Astrocyte (in vitro differentiated cells and primary cell): ENCODE results near the gene LAIR2. TPM values are rescaled to one million over a fixed set of nuclear protein-coding genes. Genes with fewer than 3 reads are reported as not detected.

Experiments
- DNase-seq: peaks from one replicate; pipeline ENCODE4 v3.0.0-alpha.2; 2010; ENCODE audit warnings: low read depth
- FAIRE-seq: peaks from 2 replicates; lab custom pipeline; 2011; peaks lifted over from hg19 to GRCh38; lab: Jason Lieb, UNC
- H2AFZ ChIP-seq: 2 replicates; pipeline ENCODE4 v1.6.0; 2012; ENCODE audit warnings: low read depth, low read length, inconsistent platforms
- H3K27ac ChIP-seq: 2 replicates; pipeline ENCODE4 v1.5.1; 2011; ENCODE audit warnings: low read depth, low read length, inconsistent platforms
- H3K27me3 ChIP-seq: 2 replicates; pipeline ENCODE4 v1.6.0; 2011; ENCODE audit warnings: low read length, inconsistent platforms; ENCODE audit not compliant: insufficient read depth
- H3K36me3 ChIP-seq: 2 replicates; pipeline ENCODE4 v1.5.1; 2011; ENCODE audit warnings: low read length, inconsistent platforms; ENCODE audit not compliant: insufficient read depth
- H3K4me1 ChIP-seq: 2 replicates; pipeline ENCODE4 v1.5.1; 2011; ENCODE audit warnings: low read length, inconsistent platforms; ENCODE audit not compliant: insufficient read depth
- H3K4me2 ChIP-seq: 2 replicates; pipeline ENCODE4 v1.6.0; 2012; ENCODE audit warnings: low read length, inconsistent platforms
- H3K4me3 ChIP-seq: 2 replicates; pipeline ENCODE4 v1.5.1; 2011; ENCODE audit warnings: low read depth, mild to moderate bottlenecking, low read length, inconsistent platforms; ENCODE audit not compliant: insufficient read depth
- H3K79me2 ChIP-seq: 2 replicates; pipeline ENCODE4 v1.6.0; 2012; ENCODE audit warnings: mild to moderate bottlenecking, low read length, inconsistent platforms; ENCODE audit not compliant: insufficient read depth
- H3K9ac ChIP-seq: 2 replicates; pipeline ENCODE4 v1.6.0; 2012; ENCODE audit warnings: mild to moderate bottlenecking, low read length, inconsistent platforms
- H3K9me3 ChIP-seq: 2 replicates; pipeline ENCODE4 v1.5.1; 2012; ENCODE audit warnings: low read depth, mild to moderate bottlenecking, low read length, inconsistent platforms; ENCODE audit not compliant: insufficient read depth
- H4K20me1 ChIP-seq: 2 replicates; pipeline ENCODE4 v1.6.0; 2012; ENCODE audit warnings: low read length, inconsistent platforms; ENCODE audit not compliant: insufficient read depth
- H3K27ac Mint-ChIP-seq: one replicate; pipeline ENCODE4 v1.8.0; 2021; ENCODE audit warnings: mild to moderate bottlenecking, mixed read lengths; ENCODE audit not compliant: unreplicated experiment
- H3K27me3 Mint-ChIP-seq: one replicate; pipeline ENCODE4 v1.8.0; 2021; ENCODE audit warnings: low read depth, mixed read lengths; ENCODE audit not compliant: unreplicated experiment
- H3K36me3 Mint-ChIP-seq: one replicate; pipeline ENCODE4 v1.8.0; 2021; ENCODE audit warnings: low read depth, mixed read lengths; ENCODE audit not compliant: unreplicated experiment
- H3K4me1 Mint-ChIP-seq: one replicate; pipeline ENCODE4 v1.8.0; 2021; ENCODE audit warnings: low read depth, mixed read lengths; ENCODE audit not compliant: unreplicated experiment
- H3K4me3 Mint-ChIP-seq: one replicate; pipeline ENCODE4 v1.8.0; 2021; ENCODE audit warnings: mild to moderate bottlenecking, moderate library complexity, mixed read lengths; ENCODE audit not compliant: unreplicated experiment
- H3K9me3 Mint-ChIP-seq: one replicate; pipeline ENCODE4 v1.8.0; 2021; ENCODE audit warnings: mild to moderate bottlenecking, mixed read lengths; ENCODE audit not compliant: unreplicated experiment
- CTCF ChIP-seq: IDR thresholded peaks from 2 replicates; pipeline ENCODE4 v1.5.1; 2011; ENCODE audit warnings: low read depth, mild to moderate bottlenecking, inconsistent platforms, low read length, moderate library complexity; ENCODE audit not compliant: insufficient read depth
- EZH2 ChIP-seq: IDR thresholded peaks from 2 replicates; pipeline ENCODE4 v1.6.1; 2012; ENCODE audit warnings: mild to moderate bottlenecking, low read length, inconsistent platforms; ENCODE audit not compliant: insufficient read depth
- total RNA-seq: library from RNA; stranded (reverse); gene quantifications from 2 replicates; pipeline ENCODE4 v1.2.1, GENCODE V29; 2021

Gene LAIR2
- total RNA-seq, 1 donor from 2014 or later, result not detected

DNA sequence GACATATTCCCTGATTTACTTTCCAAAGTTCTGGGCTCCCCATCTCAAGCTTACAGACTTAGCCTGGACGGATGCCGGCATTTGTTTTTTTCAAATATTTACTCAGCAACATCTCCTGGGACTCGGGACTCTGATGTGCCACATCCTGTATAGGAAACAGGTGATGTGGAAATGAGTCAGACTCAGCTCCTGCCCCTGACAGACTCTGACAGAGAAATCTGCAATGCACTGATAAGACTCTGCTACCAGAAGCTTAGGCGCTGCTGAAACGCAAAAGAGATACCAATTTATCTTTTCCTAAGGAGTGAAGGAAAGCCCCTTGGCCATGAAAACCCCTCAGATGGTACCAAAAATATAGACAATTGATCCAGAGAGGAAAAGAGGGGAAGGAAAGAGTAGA is 16.2 kb downstream of the LAIR2 start:
- TF ChIP-seq EZH2, result no peak
- no peak for TF ChIP-seq CTCF
- H3K9ac ChIP-seq, result no peak overlapping the region
- no peaks in the 10 kb centered on the region for H3K36me3 ChIP-seq
- H3K27ac Mint-ChIP-seq, result no peak overlapping the region
- H3K4me1 ChIP-seq, result no peaks in the 10 kb centered on the region
- DNase-seq, result no peak
- FAIRE-seq, result no peak
- H3K27me3 Mint-ChIP-seq, result no peaks in the 10 kb centered on the region
- H3K4me3 ChIP-seq, result no peak overlapping the region
- H3K4me2 ChIP-seq, result no peak overlapping the region
- no peaks in the 10 kb centered on the region for H3K36me3 Mint-ChIP-seq
- H3K9me3 ChIP-seq, result peaks cover 5% of the 10 kb centered on the region
- H4K20me1 ChIP-seq, result no peaks in the 10 kb centered on the region
- no peaks in the 10 kb centered on the region for H3K27me3 ChIP-seq
- no peaks in the 10 kb centered on the region for H3K4me1 Mint-ChIP-seq
- no peak overlapping the region for H3K27ac ChIP-seq
- H2AFZ ChIP-seq, result no peak overlapping the region
- no peaks in the 10 kb centered on the region for H3K79me2 ChIP-seq
- H3K4me3 Mint-ChIP-seq, result no peak overlapping the region
- peaks cover 6% of the 10 kb centered on the region for H3K9me3 Mint-ChIP-seq

GRCh38 chr19:54521022-54521859 is 18.6 kb downstream of the LAIR2 start:
- Histone ChIP-seq H3K36me3 (no peaks in the 10 kb centered on the region), H3K9ac (no peak overlapping the region), H3K79me2 (no peaks in the 10 kb centered on the region), H3K9me3 (peaks cover 5% of the 10 kb centered on the region), H3K27ac (no peak overlapping the region), H3K4me1 (no peaks in the 10 kb centered on the region), H3K27me3 (no peaks in the 10 kb centered on the region), H3K4me2 (no peak overlapping the region), H2AFZ (no peak overlapping the region), H4K20me1 (no peaks in the 10 kb centered on the region), H3K4me3 (no peak overlapping the region)
- no peak for DNase-seq
- no peaks in the 10 kb centered on the region for H3K4me1 Mint-ChIP-seq
- no peak overlapping the region for H3K27ac Mint-ChIP-seq
- H3K4me3 Mint-ChIP-seq, result no peak overlapping the region
- no peaks in the 10 kb centered on the region for H3K27me3 Mint-ChIP-seq
- peaks cover 6% of the 10 kb centered on the region for H3K9me3 Mint-ChIP-seq
- H3K36me3 Mint-ChIP-seq, result no peaks in the 10 kb centered on the region
- FAIRE-seq, result no peak
- TF ChIP-seq EZH2 (no peak), CTCF (no peak)
